Psoas muscle (tissue), 8 donors: Measurements from ENCODE around the gene ST6GALNAC3. TPM values are rescaled to one million over a fixed set of nuclear protein-coding genes. Genes with fewer than 3 reads are reported as not detected.

Source experiments
- ATAC-seq, 4 donors: fragments of 200-7000 bp; cut with Tn5 transposase; one replicate each; pipeline ENCODE4 v1.9.1; 2020; ENCODE audit warnings: moderate library complexity in 3 of 4, mild to moderate bottlenecking in 2 of 4
- DNase-seq, 2 donors: peaks; one replicate each; pipeline ENCODE4 v3.0.0-alpha.2; 2020
- H3K27ac ChIP-seq: fragments of 200-600 bp; one replicate; pipeline ENCODE4 v1.8.0; 2022
- H3K27me3 ChIP-seq, 3 donors: fragments of 200-600 bp in 1 of 3; one replicate each; pipeline versions ENCODE4 v1.6.1 to v1.8.0; 2013 to 2022; ENCODE audit warnings: low read length in 2 of 3, mild to moderate bottlenecking in 2 of 3, moderate library complexity in 1 of 3; ENCODE audit not compliant: insufficient read depth in 3 of 3
- H3K36me3 ChIP-seq, 2 donors: fragments of 200-600 bp in 1 of 2; one replicate each; pipeline versions ENCODE4 v1.6.1 to v1.8.0; 2013 to 2022; ENCODE audit warnings: low read depth in 1 of 2, mild to moderate bottlenecking in 1 of 2, moderate library complexity in 1 of 2; ENCODE audit not compliant: insufficient read depth in 1 of 2
- H3K4me1 ChIP-seq: fragments of 200-600 bp; one replicate; pipeline ENCODE4 v1.8.0; 2022
- H3K4me3 ChIP-seq: fragments of 200-600 bp; one replicate; pipeline ENCODE4 v1.8.0; 2022; ENCODE audit warnings: mild to moderate bottlenecking
- H3K9me3 ChIP-seq: fragments of 200-600 bp; one replicate; pipeline ENCODE4 v1.8.0; 2022
- CTCF ChIP-seq: fragments of 200-600 bp; IDR thresholded peaks from one replicate; pipeline ENCODE4 v1.8.0; 2022; ENCODE audit warnings: antibody characterized with exemption
- WGBS, 3 donors: extraction: QIAGEN DNeasy Blood & Tissue Kit; methylation state at CpG; one replicate each; pipeline versions ENCODE4 v1.1.6 to v1.1.7; 2013; 5-methylcytosine and 5-hydroxymethylcytosine counted together
- intact Hi-C, 2 donors: fragments of 100-400 bp; cut with DNase I; formaldehyde crosslinking; loops; one replicate each; pipeline versions ENCODE4 v1.11.0 to v1.14.2; 2022
- long read RNA-seq, 2 donors: library from polyadenylated mRNA; unstranded; transcript quantifications; one replicate each; pipeline ENCODE4 v2.0.0, GENCODE V29; 2021
- polyA plus RNA-seq, 3 donors: library from polyadenylated mRNA; stranded (reverse); fragments of 200-250 nt; gene quantifications; one replicate each; pipeline ENCODE4 v1.2.3, GENCODE V29; 2013
- total RNA-seq, 4 donors: library from RNA; stranded (reverse); fragmentation: NEBNext Ultra II Directional in 2 of 4; extraction: Animal tissue kit (Norgen Biotek cat#: 25700) in 2 of 4; gene quantifications; one replicate each; pipeline versions ENCODE4 v1.2.1 to v1.2.4, GENCODE V29; 2021 to 2023
- donor health status: healthy with polysubstance abuse.
- donor health status: DM: no; HTN: no; CAD: no; lungs with moderate emphysema.
- donor health status: Bipolar disorder and iron deficiency.
- donor health status: healthy.
- donor health status: DM: yes; HTN: yes; CAD: no.
- donor health status: DM: no; HTN: no; CAD: no.
- donor health status: DM: no; HTN: no; CAD: no.
- donor health status: DM: yes; HTN: yes; CAD: no.

Gene ST6GALNAC3
- total RNA-seq (1 to 10 TPM; 2.3 to 5.4 (median 3.9) TPM), polyA plus RNA-seq (1 to 10 TPM; 1.3 to 1.9 (median 1.8) TPM)
- long read RNA-seq, donor 1, partial matches to known transcripts, result 0 of 1 reads
- long read RNA-seq, donor 1, other reads (novel, unspliced or antisense), result 1 of 1 reads
- long read RNA-seq, donor 2, result 0 reads

- intact Hi-C loops, result no loop called here
- WGBS, 3 donors, result 1 to 3% (median 1%) methylated on average over 43 to 59 of the region's 59 CpGs
- DNase-seq, result peak; percentile 74 to 82
- H3K4me3 ChIP-seq, result peak within 1 kb of the TSS; percentile 72
- H3K9me3 ChIP-seq, result no peaks in the 10 kb centered on the region
- H3K36me3 ChIP-seq, result no peaks in the 10 kb centered on the region
- H3K27me3 ChIP-seq, result no peaks in the 10 kb centered on the region
- no peak for TF ChIP-seq CTCF
- peaks cover 4% of the 10 kb centered on the region for H3K4me1 ChIP-seq
- peak; percentile 96 to 99 (median 98) for ATAC-seq
- H3K27ac ChIP-seq, result peak within 1 kb of the TSS; percentile 63
Measured at GRCh38 chr1:76074321-76075187, at the start of gene ST6GALNAC3. ST6GALNAC3 (plus strand) TSS chr1:76074746.

DNA sequence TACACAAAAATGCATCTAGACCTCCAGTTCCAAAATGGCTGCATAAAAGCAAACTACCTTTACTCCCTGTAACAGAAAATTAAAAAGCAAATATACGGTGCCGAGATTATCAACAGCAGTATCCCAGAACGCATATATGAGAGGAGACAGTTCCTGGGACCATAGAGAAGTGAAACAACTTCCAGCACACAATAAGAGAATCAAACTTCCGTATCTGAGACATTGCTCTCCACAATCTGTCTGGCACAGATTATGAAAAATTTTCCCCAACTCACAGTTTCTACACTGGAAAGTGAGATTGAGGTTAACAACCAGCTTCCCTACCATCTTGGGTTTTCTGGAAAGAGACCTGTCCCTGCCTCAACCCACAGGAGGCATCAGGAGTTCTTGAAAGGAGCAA is 47.2 kb upstream of the ST6GALNAC3 start:
- H3K27me3 ChIP-seq, result no peaks in the 10 kb centered on the region
- no peak overlapping the region for H3K27ac ChIP-seq
- 86 to 87% (median 87%) methylated on average over 4 of the region's 4 CpGs for WGBS, 3 donors
- H3K9me3 ChIP-seq, result no peaks in the 10 kb centered on the region
- ATAC-seq (no peak), DNase-seq (no peak)
- no peaks in the 10 kb centered on the region for H3K36me3 ChIP-seq
- H3K4me1 ChIP-seq, result no peaks in the 10 kb centered on the region
- no peak for TF ChIP-seq CTCF
- no peak overlapping the region for H3K4me3 ChIP-seq
- intact Hi-C loops, result no loop called here

- TF ChIP-seq CTCF, result no peak
- no peaks in the 10 kb centered on the region for H3K9me3 ChIP-seq
- WGBS, 3 donors, result 89 to 92% (median 91%) methylated on average over 1 of the region's 1 CpG
- no peaks in the 10 kb centered on the region for H3K36me3 ChIP-seq
- H3K4me3 ChIP-seq, result no peak overlapping the region
- H3K27ac ChIP-seq, result no peak overlapping the region
- no peaks in the 10 kb centered on the region for H3K4me1 ChIP-seq
- no peak for ATAC-seq
- intact Hi-C loops, result no loop called here
- DNase-seq, result no peak
- H3K27me3 ChIP-seq, result no peaks in the 10 kb centered on the region
Measured at GRCh38 chr1:76029331-76029730, 45.2 kb upstream of the ST6GALNAC3 start.

DNA sequence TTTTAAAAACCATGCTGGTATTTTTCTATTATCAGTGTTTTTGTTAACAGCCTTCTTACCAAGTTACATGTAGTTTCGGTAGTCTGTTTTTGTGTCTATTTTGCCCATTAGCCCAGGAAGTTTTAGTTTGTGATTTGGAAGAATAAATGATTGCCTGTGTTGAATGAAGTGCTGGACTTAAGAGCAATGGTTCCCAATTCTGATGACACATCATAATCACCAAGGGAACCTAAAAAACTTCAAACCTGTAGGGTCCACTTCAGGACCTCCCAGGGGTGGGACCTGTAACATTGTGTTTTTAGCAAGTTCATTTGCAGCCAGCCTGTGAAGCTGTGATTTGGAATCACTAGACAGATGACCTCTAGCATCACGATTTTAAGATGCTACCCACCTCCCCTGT is 43.0 kb upstream of the ST6GALNAC3 start:
- intact Hi-C loops, result no loop called here

More for the DNA sequence above, 43.0 kb upstream of the ST6GALNAC3 start:
- WGBS, 3 donors, result 69 to 80% (median 70%) methylated on average over 2 of the region's 2 CpGs
- no peak for TF ChIP-seq CTCF
- Histone ChIP-seq H3K9me3 (no peaks in the 10 kb centered on the region), H3K4me3 (no peak overlapping the region), H3K27me3 (no peaks in the 10 kb centered on the region), H3K27ac (no peak overlapping the region), H3K4me1 (no peaks in the 10 kb centered on the region), H3K36me3 (no peaks in the 10 kb centered on the region)
- no peak for ATAC-seq
- no peak for DNase-seq
